RWPE2 (cell line): ENCODE data around the gene APOL4.
"Not testable (repeated sequence)": the region's sequence is repeated elsewhere in the genome, so short reads cannot be mapped to it uniquely, and the experiment has no call there.

Experiments
- ATAC-seq: fragments of 200-7000 bp; cut with Tn5 transposase; 3 replicates; pipeline ENCODE4 v1.9.1; 2021; ENCODE audit warnings: low read depth
- DNase-seq: peaks from one replicate; pipeline ENCODE4 v3.0.0-alpha.2; 2020; ENCODE audit warnings: low spot score
- H3K27ac ChIP-seq: fragments of 450-650 bp; 2 replicates; pipeline ENCODE4 v1.5.1; 2017; ENCODE audit warnings: mild to moderate bottlenecking; ENCODE audit not compliant: poor library complexity, severe bottlenecking
- H3K27me3 ChIP-seq: fragments of 250-450 bp; sonication (Bioruptor Pico); 2 replicates; pipeline ENCODE4 v1.5.1; 2021; ENCODE audit warnings: mild to moderate bottlenecking, moderate library complexity; ENCODE audit not compliant: insufficient read depth, poor library complexity, severe bottlenecking
- H3K36me3 ChIP-seq: fragments of 250-450 bp; sonication (Bioruptor Pico); 2 replicates; pipeline ENCODE4 v1.5.1; 2020; ENCODE audit warnings: low read depth, mild to moderate bottlenecking, moderate library complexity
- H3K4me1 ChIP-seq: fragments of 250-450 bp; sonication (Bioruptor Pico); 2 replicates; pipeline ENCODE4 v1.5.1; 2021; ENCODE audit warnings: mild to moderate bottlenecking, moderate library complexity; ENCODE audit not compliant: insufficient read depth, poor library complexity, severe bottlenecking
- H3K4me3 ChIP-seq: fragments of 250-450 bp; sonication (Bioruptor Pico); 2 replicates; pipeline ENCODE4 v1.5.1; 2021; ENCODE audit warnings: mild to moderate bottlenecking, moderate library complexity; ENCODE audit not compliant: severe bottlenecking
- H3K9me3 ChIP-seq: fragments of 250-450 bp; sonication (Bioruptor Pico); 2 replicates; pipeline ENCODE4 v1.5.1; 2021; ENCODE audit warnings: mild to moderate bottlenecking, moderate library complexity; ENCODE audit not compliant: severe bottlenecking
- CTCF ChIP-seq: fragments of 450-650 bp; IDR thresholded peaks from one replicate; pipeline ENCODE4 v1.5.1; 2017; ENCODE audit warnings: mild to moderate bottlenecking, moderate library complexity; ENCODE audit not compliant: poor library complexity, severe bottlenecking

Gene APOL4

GRCh38 chr22:36201630-36202319 is at the start of gene APOL4:
APOL4 (minus strand) TSS chr22:36201809; CDS start chr22:36201734, 75 bp downstream.
- Histone ChIP-seq H3K9me3 (no peaks in the 10 kb centered on the region), H3K27me3 (no peaks in the 10 kb centered on the region), H3K27ac (no peak within 1 kb of the TSS), H3K4me1 (peaks cover 9% of the 10 kb centered on the region), H3K4me3 (no peak within 1 kb of the TSS), H3K36me3 (no peaks in the 10 kb centered on the region)
- ATAC-seq (no peak), DNase-seq (no peak)
- TF ChIP-seq CTCF = no peak

GRCh38 chr22:36250292-36250960 is 48.8 kb upstream of the APOL4 start:
- not testable (repeated sequence) for H3K27me3 ChIP-seq, H3K4me3 ChIP-seq, H3K9me3 ChIP-seq, ATAC-seq, H3K4me1 ChIP-seq, H3K36me3 ChIP-seq, DNase-seq
- peak overlapping the region; percentile 34 for H3K27ac ChIP-seq

GRCh38 chr22:36249160-36249559 is 47.6 kb upstream of the APOL4 start:
- H3K4me1 ChIP-seq = no peaks in the 10 kb centered on the region
- DNase-seq = no peak
- H3K27me3 ChIP-seq = no peaks in the 10 kb centered on the region
- no peak overlapping the region for H3K4me3 ChIP-seq
- no peaks in the 10 kb centered on the region for H3K9me3 ChIP-seq
- H3K36me3 ChIP-seq = no peaks in the 10 kb centered on the region
- H3K27ac ChIP-seq = no peak overlapping the region
- TF ChIP-seq CTCF = no peak
- no peak for ATAC-seq

GRCh38 chr22:36247955-36248354 is 46.3 kb upstream of the APOL4 start:
- DNase-seq (no peak), ATAC-seq (no peak)
- no peak for TF ChIP-seq CTCF
- Histone ChIP-seq H3K4me1 (no peaks in the 10 kb centered on the region), H3K36me3 (no peaks in the 10 kb centered on the region), H3K4me3 (no peak overlapping the region), H3K27me3 (no peaks in the 10 kb centered on the region), H3K9me3 (no peaks in the 10 kb centered on the region), H3K27ac (no peak overlapping the region)

GRCh38 chr22:36246718-36247117 is 45.1 kb upstream of the APOL4 start:
- no peaks in the 10 kb centered on the region for H3K9me3 ChIP-seq
- H3K4me1 ChIP-seq = no peaks in the 10 kb centered on the region
- no peak for ATAC-seq
- DNase-seq = no peak
- no peaks in the 10 kb centered on the region for H3K36me3 ChIP-seq
- no peak overlapping the region for H3K4me3 ChIP-seq
- no peak overlapping the region for H3K27ac ChIP-seq
- no peaks in the 10 kb centered on the region for H3K27me3 ChIP-seq
- TF ChIP-seq CTCF = no peak
